ENCODE measurements around the gene BOC.
A peak's percentile ranks its signal among the peaks of the same experiment; 100 is the strongest.

The BOC gene

DNA sequence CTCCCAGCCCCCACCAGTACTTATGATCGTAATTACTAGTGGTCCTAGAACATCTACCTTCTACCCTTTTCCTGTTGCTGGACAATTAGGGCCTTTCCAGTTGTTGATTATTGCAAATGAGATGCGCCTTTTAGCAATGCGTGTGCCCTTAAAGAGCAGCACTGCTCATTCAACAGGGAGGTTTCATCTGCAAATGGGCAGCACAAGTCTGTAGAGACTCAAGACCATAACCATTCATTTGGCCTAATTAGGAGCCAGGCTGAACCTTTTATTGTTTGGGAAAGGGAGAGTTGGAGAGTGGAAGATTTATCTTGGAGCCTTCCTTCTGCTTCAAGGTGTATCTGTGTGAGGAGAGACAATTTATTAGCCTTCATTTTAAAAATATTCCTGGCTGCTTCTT, 42.3 kb downstream of the BOC start:
- DNase-seq: no peak

DNA sequence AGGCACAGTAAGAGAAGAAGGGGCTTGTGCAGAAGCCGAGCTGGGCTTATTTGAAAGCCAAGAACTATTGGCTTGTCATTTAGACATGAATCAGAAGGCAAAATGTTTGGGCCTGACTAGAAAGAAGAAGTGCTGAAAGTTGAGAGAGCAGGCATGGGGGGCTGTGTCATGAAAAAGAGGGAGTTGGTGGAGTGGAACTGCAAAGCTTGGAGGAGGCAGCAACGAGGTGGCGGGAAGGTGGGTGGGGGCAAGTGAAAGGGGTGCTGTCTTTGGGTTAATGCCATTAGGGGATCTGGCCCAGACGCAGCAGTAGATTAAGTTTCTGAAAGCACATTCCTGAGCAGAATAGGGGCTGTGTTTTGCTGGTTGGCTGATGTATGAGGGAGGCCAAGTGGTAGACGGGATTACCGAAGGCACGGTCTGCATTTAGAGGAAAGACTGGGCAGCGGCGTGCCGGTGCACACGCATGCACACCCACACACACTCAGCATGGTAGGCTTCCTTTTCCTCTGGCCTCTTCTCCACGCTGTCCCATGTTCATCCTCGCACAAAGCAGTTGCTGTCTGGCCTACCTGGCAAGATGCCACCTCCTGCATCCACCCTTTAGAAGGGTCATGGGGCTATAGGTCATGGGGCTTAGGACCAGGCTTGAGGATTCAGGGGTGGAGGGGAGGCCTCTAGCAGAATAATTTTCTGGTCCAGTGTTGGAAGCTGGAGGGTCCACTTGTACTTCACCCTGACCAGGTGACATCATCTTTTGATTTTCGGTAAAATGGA, 43.0 kb downstream of the BOC start:
- DNase-seq: peak; percentile 77

DNA sequence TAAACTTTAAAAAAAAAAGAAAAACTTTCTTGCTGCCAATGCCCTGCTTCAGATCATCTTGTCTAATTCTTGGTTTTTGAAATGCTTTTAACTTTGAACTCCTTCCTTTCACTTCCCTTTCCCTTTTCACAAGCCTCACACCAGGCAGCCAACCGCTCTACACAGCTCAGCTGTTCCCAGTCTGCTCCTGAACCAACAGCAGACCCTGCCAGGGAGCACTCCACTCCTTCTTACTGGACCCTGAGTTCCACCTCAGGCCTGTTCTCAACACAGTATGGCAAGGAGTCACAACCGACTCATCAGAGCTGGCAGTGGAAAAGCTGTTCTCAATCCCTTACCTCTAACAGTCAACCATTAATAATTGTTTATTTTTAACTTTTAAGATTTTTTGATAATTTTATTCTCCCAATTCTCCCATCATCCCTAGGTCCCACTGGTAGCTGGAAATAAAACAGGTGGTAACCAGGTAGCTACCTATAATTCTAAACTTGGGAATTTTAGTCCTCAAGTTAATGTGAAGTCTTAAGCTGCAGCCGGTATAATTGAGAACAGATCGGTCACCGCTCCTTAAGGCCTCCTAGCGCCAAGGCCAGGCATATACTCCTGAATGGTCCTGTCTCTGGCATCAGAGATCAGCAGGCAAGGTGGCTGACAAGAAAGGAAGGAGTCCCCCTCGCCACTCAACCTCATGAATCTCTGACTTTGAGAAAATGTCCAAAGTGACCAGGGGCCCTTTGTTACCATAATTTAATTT, 43.9 kb downstream of the BOC start:
- DNase-seq: peak; percentile 90

DNA sequence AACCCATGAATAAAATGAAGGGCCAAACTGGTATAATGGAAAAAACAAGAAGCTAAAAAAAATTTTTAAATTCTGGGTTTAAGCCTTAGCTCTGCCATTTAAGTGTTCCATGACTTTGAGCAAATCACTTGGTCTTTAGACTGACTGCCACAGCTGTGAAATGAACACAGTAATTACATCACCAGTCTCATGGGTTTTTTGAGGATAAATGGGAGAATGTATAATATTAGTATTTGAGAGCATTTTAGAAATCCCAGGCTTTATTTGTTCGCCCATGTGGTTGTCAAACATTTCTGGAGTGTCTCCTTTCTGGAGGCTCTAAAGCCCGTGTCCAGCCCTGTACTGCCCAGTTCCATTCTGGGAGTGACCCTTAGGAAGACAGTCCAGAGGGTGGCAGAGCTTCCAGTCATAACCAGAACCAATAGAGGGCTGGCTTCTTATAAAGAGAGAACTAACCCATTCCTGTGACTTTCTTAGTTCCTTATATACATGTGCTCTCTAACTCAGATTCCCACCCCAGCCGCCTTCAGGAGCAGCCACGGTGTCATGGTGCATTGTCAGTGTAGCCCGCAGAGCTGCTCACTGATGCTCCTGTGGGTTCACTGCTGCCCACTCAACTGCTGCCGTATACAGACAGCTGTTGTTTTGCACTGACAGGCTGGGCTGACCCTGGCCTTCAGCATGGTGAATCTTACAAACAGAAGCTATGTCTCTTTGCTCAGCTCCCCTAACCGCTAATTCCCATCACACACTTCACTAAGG, 44.7 kb downstream of the BOC start:
- DNase-seq: peak; percentile 62

DNA sequence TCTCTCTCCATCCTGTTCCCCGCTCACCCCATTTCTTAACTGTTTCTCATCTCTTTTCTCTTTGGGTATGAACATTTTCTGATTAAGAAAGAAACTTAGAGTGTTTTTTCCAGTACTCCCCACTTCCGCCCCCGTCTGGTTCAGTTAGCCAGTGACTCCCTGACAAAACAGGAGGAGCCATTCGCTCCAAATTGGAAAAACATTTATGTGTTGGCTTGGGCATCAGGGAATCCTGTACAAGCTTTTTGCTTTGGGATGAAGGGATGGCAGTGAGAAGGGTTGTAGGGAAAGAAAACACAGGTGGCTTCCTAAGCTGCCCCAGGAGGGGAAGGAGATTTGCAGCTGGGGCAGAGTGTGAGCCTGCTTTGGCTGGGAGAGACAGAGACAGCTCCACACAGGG, 47.0 kb downstream of the BOC start:
- no peak for DNase-seq

DNA sequence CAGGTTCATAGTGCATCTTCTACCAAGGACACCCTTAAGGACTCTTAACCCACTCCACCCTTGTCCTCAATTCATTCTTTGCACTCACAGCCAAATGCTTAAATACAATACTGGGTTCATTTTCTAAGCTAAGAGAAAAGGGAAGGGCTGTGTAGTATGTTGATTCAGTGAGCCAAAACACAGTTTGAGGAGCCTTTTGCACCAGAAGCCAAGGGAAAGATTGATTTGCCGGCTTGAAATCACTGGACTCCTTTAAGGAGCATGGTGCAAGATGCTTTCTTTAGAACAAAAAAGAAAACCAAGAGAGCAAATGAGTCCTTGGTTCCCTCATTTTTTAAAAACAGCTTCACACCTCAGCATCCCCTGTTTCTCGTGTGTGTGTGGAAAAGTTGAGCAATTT, 47.8 kb downstream of the BOC start:
- no peak for DNase-seq

DNA sequence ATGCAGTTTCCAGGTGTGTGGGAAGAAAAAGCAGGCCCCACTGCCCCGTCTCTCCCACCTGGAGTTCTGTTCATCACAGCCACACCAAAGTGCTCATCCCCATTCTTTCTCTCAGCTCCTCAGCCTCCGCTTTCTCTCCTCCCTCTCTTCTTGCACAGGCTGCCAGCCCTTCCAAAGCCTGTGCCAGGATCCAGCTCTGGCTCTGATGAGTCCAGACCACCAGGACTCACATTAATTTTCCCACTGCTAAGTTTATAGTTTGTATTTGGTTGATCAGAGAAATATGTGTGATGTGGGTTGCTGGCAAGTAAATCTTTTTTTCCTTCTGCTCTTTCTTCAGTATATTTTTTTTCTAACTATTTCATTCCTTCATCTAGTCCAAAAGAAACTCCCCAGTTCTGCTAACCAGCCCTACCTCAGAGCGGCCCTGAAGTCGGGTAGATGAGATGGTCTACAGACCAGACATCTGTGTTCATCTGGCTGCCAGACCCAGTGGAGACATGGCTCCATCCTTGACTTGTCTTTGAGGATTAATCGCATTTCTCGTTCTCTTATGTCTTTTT, 49.8 kb downstream of the BOC start:
- DNase-seq: no peak

DNA sequence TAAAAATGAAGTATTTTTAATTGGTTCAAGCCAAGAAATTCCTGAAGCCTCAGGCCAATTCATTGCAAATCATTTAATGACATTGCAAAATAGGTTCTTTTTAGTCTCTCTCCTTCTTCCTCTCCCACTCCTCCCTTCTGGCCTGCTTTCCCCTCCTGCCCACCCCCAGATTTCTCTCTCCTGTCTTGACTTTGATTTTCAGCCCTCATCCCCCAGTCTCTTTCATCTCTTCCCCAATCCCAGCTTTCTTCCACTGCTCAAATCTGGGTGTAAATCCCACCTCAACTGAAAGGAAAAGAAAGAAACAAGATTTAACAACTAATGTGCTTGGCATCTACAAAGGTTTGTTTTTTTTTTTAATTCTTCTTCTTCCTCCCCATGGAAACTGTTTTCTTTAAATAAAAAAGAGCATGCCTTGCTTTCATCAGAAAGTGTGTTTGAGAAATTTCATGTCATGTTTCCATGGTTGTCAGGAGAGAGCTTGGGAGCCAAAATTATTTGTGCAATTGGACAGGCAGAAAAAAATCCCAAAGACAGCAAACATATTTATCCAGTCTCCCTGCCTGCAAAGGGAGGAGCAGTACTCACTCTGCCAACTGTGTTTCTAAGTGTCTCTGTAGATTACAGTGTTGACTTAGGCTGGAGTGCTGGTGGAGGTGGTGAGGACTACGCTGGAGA, 50.4 kb downstream of the BOC start:
- no peak for DNase-seq

DNA sequence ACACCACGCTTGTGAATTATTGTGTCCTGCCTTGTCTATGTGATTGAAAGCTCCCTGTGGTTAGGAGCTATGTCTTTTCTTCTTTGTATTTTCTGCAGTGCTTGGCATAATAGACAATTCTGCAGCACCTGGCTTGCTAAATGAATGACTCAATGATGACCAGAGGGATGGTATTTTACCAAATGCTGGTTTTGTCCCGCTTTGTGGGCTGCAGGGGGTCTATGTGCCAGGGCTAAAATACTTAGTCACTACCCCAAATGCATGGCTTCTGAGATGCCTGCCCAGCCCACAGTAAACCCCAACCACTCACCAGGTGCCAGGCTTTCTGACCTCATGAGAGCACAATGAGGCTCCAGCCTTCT, 50.9 kb downstream of the BOC start:
- no peak for DNase-seq

DNA sequence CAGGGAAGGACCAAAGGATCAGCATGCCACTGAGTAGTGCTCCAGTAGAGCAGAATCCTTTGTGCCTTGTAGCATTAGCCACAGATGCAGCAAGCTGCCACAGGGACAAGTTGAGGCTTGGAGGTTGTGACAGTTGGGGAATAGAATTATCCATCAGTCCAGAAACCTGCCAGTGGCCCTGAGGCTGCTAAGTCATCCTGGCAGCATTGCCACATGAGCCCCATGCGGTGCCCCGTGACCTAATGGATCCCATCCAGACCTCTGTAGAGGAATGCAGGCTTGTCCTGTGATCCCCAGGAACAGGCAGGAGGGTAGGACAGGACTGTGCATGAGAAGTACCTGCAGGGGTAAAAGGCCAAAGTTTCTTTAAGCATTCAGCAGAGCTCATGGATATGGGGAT, 51.7 kb downstream of the BOC start:
- DNase-seq: no peak

DNA sequence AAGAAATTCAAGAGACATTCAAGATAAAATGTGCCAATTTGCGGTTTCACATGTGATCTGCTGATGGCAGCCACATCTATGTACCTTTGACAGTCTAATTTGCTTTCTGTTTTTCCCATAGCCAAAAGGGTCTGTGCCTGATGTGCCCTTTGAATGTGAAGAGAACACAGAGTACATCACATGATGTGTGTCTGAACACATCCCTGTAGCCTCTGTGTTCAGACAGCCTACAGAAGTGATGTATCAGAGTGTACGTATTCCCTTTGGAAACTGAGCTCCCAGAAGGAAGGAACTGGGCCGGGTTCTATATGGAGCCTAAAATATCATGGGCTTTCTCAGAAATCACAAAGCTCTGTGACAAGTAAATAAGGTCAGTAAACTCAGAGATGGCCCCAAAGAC, 52.4 kb downstream of the BOC start:
- DNase-seq: no peak

DNA sequence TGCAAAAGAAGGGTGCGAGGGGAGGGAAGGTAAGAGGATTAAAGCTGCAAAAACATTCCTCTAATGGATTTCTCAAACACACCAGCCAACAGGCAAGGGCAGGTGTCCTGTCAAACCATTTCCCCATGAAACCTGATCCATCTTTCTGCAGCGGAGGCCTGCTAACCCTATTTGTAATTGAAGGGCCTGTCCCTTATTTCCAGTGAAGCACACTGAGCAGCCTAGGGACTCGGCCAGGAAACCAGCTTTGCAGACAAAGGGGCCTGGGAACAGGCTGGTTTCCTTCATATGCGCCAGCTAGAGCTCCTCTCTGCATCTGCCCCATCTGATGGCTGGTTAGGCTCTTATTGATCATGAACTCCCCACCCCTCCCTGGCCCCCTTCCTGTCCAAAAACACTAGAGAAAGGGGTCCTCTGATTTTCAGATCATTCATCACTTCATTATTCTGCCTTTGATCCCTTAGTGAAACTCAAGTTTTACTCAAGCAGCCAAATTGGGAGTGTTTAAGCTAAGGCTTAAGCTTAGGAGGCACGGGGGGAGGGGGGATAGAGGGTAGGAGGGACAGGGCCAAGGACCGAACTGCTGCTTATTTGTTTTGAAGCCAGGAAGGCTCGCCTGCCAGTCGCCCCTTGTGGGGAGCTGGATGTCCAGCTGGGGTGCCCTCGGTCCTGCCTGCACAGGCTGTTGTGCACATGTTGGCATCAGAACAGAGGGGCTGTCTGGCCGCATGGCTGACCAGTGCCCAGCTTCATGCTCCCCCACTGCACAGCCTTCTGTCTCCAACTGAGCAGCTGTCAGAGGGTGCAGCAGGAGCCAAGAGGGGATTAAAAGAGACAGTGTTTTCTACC, 53.1 kb downstream of the BOC start:
- no peak for DNase-seq

DNA sequence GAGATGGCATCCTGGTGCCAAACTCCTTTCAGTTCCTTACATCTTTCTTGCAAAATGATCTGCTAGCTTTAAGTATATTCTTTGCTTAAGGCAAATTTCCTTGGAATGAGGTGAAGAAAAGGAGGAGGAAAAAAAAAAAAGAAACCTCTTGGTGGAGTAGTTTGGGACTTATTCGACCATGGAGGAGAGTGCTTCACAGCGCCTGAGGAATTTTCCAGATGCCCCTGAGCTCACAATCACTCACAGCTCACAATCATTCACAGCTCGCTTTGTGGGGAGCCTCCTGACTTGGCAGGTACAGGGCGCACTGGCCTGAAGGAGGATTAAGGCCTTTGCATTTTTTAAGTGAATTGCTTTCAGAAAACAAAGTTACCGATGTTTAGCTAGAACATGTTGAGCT, 53.9 kb downstream of the BOC start:
- no peak for DNase-seq

DNA sequence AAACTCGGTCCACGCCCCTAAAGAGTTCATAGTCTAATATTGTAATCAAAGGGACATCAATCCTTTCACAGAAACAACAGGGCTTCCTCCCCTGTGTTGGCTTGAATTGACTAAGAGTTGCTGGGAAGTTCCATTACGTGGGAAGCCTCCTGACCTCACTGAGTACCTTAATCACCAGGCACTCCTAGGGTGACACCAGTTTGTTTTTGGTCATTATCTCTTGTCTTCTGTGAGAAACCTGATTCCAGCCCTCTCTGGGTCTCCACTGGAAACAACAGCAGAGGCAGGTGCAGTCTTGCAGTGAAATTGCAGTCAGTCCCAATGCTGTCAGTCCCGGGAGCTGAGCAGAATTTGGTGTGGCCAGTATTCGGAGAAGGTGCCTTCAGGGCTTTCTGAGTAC, 55.4 kb downstream of the BOC start:
- no peak for DNase-seq

DNA sequence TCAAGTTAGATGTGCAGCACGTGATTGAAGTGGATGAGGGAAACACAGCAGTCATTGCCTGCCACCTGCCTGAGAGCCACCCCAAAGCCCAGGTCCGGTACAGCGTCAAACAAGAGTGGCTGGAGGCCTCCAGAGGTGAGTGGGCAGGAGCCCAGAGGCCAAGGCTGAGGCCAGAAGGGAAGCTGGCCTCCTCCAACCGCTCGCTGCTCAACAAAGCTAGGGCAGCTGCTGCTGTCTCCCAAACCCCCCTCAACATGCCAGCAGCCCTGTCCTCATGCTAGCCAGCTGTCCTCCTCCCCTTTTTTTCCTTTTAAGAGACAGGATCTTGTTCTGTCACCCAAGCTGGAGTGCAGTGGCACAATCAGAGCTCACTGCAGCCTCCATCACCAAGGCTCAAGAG, 57.0 kb downstream of the BOC start:
- DNase-seq: no peak

DNA sequence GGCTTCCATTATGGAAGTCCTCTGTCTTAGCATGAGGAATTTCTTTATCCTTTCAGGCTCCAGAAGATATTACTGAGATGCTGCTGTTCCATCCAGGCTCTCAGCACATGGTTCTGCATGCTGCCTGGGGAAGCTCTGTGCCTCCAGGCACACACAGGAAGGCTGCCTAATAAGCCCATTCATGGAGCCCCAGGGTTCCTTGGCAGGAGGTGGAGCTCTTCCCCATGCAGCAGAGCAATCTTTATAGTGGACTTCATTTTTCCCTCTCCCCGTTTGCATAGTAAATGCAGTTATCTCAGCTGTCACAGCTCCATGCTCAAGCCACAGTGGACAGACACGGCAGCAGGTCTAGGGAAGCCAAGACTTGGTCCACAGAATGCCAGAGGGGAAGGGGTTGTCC, 57.6 kb downstream of the BOC start:
- DNase-seq: no peak

DNA sequence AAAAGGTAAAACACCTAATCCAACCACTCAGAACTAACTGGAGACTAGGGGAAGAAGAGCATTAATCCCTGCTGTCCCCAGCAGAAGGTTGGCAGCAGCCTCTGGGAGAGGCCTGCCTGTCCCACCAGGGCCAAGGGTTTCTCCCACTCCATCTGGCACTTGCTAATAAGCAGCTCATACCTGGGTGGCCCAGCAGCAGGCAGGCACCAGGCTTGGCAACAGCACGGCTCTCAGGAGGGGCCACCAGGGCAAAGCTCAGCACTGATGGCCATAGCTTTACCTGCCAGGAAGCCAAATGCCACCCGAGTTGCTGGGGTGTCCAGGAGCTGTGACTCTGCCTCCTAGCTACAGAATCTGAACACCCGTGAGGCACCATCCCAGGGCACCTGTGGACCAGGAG, 58.3 kb downstream of the BOC start:
- DNase-seq: no peak

DNA sequence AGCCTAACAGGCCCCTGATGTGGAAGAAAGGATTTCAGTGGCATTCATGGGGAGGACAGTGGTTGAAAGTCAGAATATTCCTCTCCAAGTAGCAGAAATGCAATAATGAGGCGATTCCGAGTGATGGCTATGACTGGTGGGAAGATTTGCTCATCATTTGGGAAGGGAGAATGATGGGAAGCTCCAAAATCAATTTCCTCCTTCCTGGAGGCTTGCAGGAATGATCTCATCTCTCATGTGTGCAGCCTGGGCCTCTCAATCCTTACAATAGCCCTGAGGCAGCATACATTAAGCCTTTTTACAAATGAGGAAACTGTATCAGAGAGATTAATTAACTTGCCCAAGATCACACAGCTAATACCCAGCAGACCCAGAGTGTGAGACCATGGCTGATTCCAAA, 58.7 kb downstream of the BOC start:
- DNase-seq: no peak

DNA sequence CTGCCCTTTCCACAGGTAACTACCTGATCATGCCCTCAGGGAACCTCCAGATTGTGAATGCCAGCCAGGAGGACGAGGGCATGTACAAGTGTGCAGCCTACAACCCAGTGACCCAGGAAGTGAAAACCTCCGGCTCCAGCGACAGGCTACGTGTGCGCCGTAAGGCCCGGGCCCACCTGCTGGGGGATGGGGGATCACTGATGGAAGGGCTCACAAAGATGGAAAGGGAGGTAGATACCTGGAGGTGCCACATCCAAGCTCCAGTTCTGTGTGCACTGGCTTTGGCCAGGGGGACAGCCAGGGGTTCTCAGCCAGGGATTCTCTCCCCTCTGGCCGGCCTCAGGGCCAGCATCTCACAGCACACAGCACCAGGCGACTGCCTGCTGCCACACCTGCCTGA, 59.4 kb downstream of the BOC start:
- no peak for DNase-seq

DNA sequence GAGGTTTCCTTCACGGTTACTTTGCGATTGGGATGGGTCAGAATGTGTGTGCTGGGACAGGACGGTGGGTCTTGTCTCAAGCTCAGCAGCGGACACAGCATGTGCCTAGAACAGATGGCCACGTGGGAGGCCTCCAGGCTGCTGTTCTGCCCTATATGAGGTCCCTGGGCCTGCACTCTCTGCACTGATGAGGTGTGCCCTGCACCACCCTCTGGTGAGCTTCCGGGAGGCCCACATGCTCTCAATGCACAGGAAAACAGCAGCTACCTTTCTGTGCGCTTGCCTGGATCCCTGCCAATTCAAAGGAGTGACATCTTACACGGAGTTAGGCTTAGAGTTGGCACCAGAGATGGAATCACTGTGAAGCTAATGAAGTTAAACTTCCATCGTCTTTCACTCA, 59.8 kb downstream of the BOC start:
- DNase-seq: no peak

DNA sequence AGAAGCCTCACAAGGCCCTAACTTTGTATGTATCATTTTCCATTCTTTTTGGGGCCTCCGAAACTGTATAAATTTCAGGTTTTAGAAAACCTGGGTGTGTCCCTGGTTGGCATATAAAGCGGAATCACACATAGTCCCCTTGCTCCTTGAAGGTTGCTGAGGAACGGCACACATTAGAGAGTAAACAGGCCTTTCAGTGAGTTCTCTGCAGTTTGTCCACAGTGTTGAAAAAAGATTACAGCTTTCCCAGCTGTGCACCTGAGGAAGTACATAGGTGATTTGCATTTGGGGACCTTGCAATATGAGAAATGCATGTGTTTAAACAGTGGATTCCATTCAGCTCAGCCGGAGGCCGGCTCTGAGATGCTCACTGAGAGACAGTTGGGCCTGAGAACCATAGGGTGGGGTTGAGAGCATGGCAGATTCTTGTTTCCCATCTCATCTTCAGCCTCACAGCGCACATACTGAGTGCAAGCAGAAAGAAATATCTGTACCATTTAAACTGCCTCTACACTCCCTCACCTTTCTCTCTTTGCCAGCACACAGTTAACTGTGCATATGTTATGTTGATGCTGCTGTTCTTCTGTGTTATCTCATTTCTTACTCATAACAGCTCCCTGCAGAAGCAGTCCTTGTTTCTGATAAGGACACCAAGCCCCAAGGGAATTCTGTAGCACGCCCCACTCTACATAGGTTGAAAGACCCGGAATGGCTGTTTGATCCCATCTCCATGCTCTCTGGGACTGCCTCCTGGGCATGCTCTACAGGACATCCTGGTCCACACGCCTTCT, 60.4 kb downstream of the BOC start:
- no peak for DNase-seq
